ENCODE results near the gene UBN2.

DNA sequence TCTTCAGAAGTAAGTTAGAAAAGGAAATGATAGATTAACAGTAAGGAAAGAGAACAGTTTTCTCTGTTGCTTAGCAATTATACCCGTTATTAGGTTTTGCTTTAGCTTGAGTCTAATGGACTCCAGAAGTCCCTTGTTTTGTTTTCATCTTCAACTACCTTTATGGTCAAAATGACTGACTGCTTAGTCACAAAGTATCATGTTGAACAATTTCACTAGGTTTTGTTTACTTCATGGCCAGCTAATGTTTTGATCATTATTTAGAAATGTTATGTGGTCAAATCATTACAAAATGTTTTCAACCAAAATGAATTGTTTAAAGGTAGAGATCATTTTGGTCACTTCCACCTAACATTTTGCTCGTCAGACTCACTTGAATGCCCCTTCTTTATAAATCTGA is 1.9 kb downstream of the UBN2 start:
- TF ChIP-seq ZNF384 (IDR thresholded peaks at IDR 0.05): no peak
- no peak for TF ChIP-seq L3MBTL2 (conservative IDR thresholded peaks at IDR 0.05)
- no peak for TF ChIP-seq HDGF (IDR thresholded peaks at IDR 0.05; ENCODE audit: borderline replicate concordance)
- TF ChIP-seq FOXK2 (IDR thresholded peaks at IDR 0.05): no peak
- TF ChIP-seq SP1 (IDR thresholded peaks at IDR 0.05): no peak
- TF ChIP-seq LEF1 (IDR thresholded peaks at IDR 0.05; ENCODE audit: borderline replicate concordance): no peak
- TF ChIP-seq SUZ12 (IDR thresholded peaks at IDR 0.05): no peak
- no peak for TF ChIP-seq FOXM1 (IDR thresholded peaks at IDR 0.05; ENCODE audit: borderline replicate concordance)
- TF ChIP-seq TARDBP (IDR thresholded peaks at IDR 0.05): no peak
- TF ChIP-seq NFRKB (IDR thresholded peaks at IDR 0.05): no peak
- TF ChIP-seq BHLHE40 (IDR thresholded peaks at IDR 0.05; ENCODE audit: borderline replicate concordance): no peak
- TF ChIP-seq FOXA1 (IDR thresholded peaks at IDR 0.05): no peak
- no peak for TF ChIP-seq ARNT (IDR thresholded peaks at IDR 0.05)
